K562 (cell line): ENCODE measurements around the gene FAF2. TPM values are rescaled to one million over a fixed set of nuclear protein-coding genes. Genes with fewer than 3 reads are reported as not detected.
A peak's percentile ranks its signal among the peaks of the same experiment; 100 is the strongest.

Experiments
- BACH1 ChIP-seq: fragments of 200-800 bp; sonication (Bioruptor generic); IDR thresholded peaks from 2 replicates; pipeline ENCODE4 v1.6.1; 2016; ENCODE audit warnings: missing genetic modification characterization, missing compliant biosample characterization
- CBFA2T3 ChIP-seq: fragments of 450-650 bp; IDR thresholded peaks from 2 replicates; pipeline ENCODE4 v1.6.1; 2017
- CHD2 ChIP-seq: IDR thresholded peaks from 2 replicates; pipeline ENCODE4 v1.6.1; 2011; ENCODE audit warnings: low read depth, low read length
- CREB5 ChIP-seq: fragments of 250-450 bp; sonication (Bioruptor Pico); IDR thresholded peaks from 2 replicates; pipeline ENCODE4 v1.5.0; 2020; ENCODE audit warnings: mild to moderate bottlenecking
- EGR1 ChIP-seq: fragments of 450-650 bp; conservative IDR thresholded peaks from 2 replicates; pipeline ENCODE4 v1.6.1; 2017; ENCODE audit warnings: mild to moderate bottlenecking
- GATAD2A ChIP-seq: fragments of 450-650 bp; IDR thresholded peaks from 2 replicates; pipeline ENCODE4 v1.6.1; 2017
- HEY1 ChIP-seq: fragments of 250-450 bp; sonication (Bioruptor Pico); IDR thresholded peaks from 2 replicates; pipeline ENCODE4 v1.5.0; 2020; ENCODE audit warnings: mild to moderate bottlenecking, moderate library complexity, borderline replicate concordance
- HLTF ChIP-seq: fragments of 450-650 bp; IDR thresholded peaks from 2 replicates; pipeline ENCODE4 v1.6.1; 2016
- MBD2 ChIP-seq: sonication (generic); IDR thresholded peaks from 2 replicates; pipeline ENCODE4 v1.6.1; 2016; ENCODE audit warnings: low read depth, borderline replicate concordance
- MTF1 ChIP-seq: fragments of 250-450 bp; sonication (Bioruptor Pico); IDR thresholded peaks from 2 replicates; pipeline ENCODE4 v1.9.0; 2021; ENCODE audit warnings: moderate library complexity, mild to moderate bottlenecking, inconsistent platforms, borderline replicate concordance
- NCOR1 ChIP-seq: fragments of 450-650 bp; IDR thresholded peaks from 2 replicates; pipeline ENCODE4 v1.6.1; 2016; ENCODE audit warnings: mild to moderate bottlenecking, moderate library complexity
- NFRKB ChIP-seq: fragments of 450-650 bp; IDR thresholded peaks from 2 replicates; pipeline ENCODE4 v1.6.1; 2016; ENCODE audit warnings: low read depth
- PCBP1 ChIP-seq: fragments of 200-400 bp; formaldehyde crosslinking; IDR thresholded peaks from 2 replicates; pipeline ENCODE4 v1.6.1; 2018; ENCODE audit warnings: mild to moderate bottlenecking, low read depth, low read length; ENCODE audit not compliant: poor library complexity, severe bottlenecking
- PHF20 ChIP-seq: fragments of 450-650 bp; IDR thresholded peaks from 2 replicates; pipeline ENCODE4 v1.6.1; 2018; ENCODE audit not compliant: partially characterized antibody
- POLR2B ChIP-seq: fragments of 450-650 bp; IDR thresholded peaks from 2 replicates; pipeline ENCODE4 v1.6.1; 2018; ENCODE audit warnings: low read depth; ENCODE audit not compliant: partially characterized antibody
- RHOXF2B ChIP-seq: fragments of 250-450 bp; sonication (Bioruptor Pico); conservative IDR thresholded peaks from 2 replicates; pipeline ENCODE4 v1.5.1; 2021
- SETDB1 ChIP-seq: IDR thresholded peaks from one replicate; pipeline ENCODE4 v1.6.1; 2012; ENCODE audit warnings: low read length, control low read depth, inconsistent platforms
- SIN3A ChIP-seq, 2 experiments: fragments of 150-350 bp in 1 of 2; IDR thresholded peaks; 2 replicates each; pipeline ENCODE4 v1.6.1; 2011 to 2016; ENCODE audit warnings: borderline replicate concordance in 2 of 2, low read depth in 2 of 2, low read length in 2 of 2, mild to moderate bottlenecking in 2 of 2, moderate library complexity in 2 of 2; ENCODE audit not compliant: control insufficient read depth in 1 of 2
- SIN3B ChIP-seq: fragments of 450-650 bp; IDR thresholded peaks from 2 replicates; pipeline ENCODE4 v1.6.1; 2017; ENCODE audit warnings: low read depth, mild to moderate bottlenecking, moderate library complexity
- SIRT6 ChIP-seq: IDR thresholded peaks from one replicate; pipeline ENCODE4 v1.6.1; 2012; ENCODE audit warnings: low read depth, mild to moderate bottlenecking, control low read depth, inconsistent platforms, low read length, moderate library complexity
- SMARCA4 ChIP-seq: fragments of 450-650 bp; IDR thresholded peaks from 2 replicates; pipeline ENCODE4 v1.6.1; 2016
- SREBF1 ChIP-seq: fragments of 150-350 bp; IDR thresholded peaks from 2 replicates; pipeline ENCODE4 v1.6.1; 2014; ENCODE audit warnings: antibody characterized with exemption, low read depth, low read length, borderline replicate concordance
- TCF15 ChIP-seq: fragments of 250-450 bp; sonication (Bioruptor Pico); IDR thresholded peaks from 2 replicates; pipeline ENCODE4 v1.8.0; 2022; ENCODE audit warnings: moderate library complexity, mild to moderate bottlenecking, inconsistent platforms
- TCF3 ChIP-seq: sonication (generic); formaldehyde crosslinking; IDR thresholded peaks from 2 replicates; pipeline ENCODE4 v1.4.0; 2020; ENCODE audit warnings: mild to moderate bottlenecking, missing genetic modification reagents
- ZFPM2 ChIP-seq: fragments of 250-450 bp; sonication (Bioruptor Pico); IDR thresholded peaks from 2 replicates; pipeline ENCODE4 v1.5.1; 2022; ENCODE audit warnings: mild to moderate bottlenecking
- ZNF124 ChIP-seq: sonication (generic); formaldehyde crosslinking; IDR thresholded peaks from 2 replicates; pipeline ENCODE4 v1.8.1; 2022; ENCODE audit warnings: missing genetic modification reagents
- ZNF384 ChIP-seq: IDR thresholded peaks from 2 replicates; pipeline ENCODE4 v1.6.1; 2012; ENCODE audit warnings: low read depth, low read length, improper control_type of control experiment
- ZNF512 ChIP-seq: IDR thresholded peaks from 2 replicates; pipeline ENCODE4 v1.6.1; 2016; ENCODE audit warnings: missing genetic modification characterization, missing compliant biosample characterization
- ZNF778 ChIP-seq: fragments of 450-650 bp; formaldehyde crosslinking; IDR thresholded peaks from 2 replicates; pipeline ENCODE4 v1.4.0; 2020; ENCODE audit warnings: mild to moderate bottlenecking, moderate library complexity
- polyA plus RNA-seq, 8 experiments: library from polyadenylated mRNA; depleted of rRNA in 4 of 8; stranded (reverse) in 5 of 8; unstranded in 3 of 8; fragments of >200 nt; fragmentation: Nextera tagmentation in 2 of 8; fragmentation: Illumina TruSeq in 1 of 8; extraction: Ambion mirVana in 2 of 8; extraction: Trizol in 1 of 8; gene quantifications; 2 replicates each; pipeline versions ENCODE4 v1.2.1 to v1.2.3, GENCODE V29; 2011 to 2014; ENCODE audit warnings: inconsistent platforms in 1 of 8, missing spikeins in 1 of 8
- total RNA-seq, 7 experiments: library from RNA; depleted of rRNA in 6 of 7; stranded (reverse); fragments of >200 nt in 6 of 7; fragmentation: Illumina TruSeq in 2 of 7; extraction: Trizol in 2 of 7; gene quantifications; 2 replicates each; pipeline versions ENCODE4 v1.2.1 to v1.2.3, GENCODE V29; 2011 to 2021; ENCODE audit warnings: low replicate concordance in 1 of 7

The FAF2 gene
- total and polyA plus RNA-seq, 9 of the 15 experiments (the other 6 are each of a cell fraction or from before 2014, with no cell fraction given), result 25.0 to 44.6 (median 36.1) TPM

- TF ChIP-seq MTF1 (CRISPR knock-in tag) (no peak), ZNF384 (peak; percentile 98), HLTF (no peak), BACH1 (tag) (no peak), ZNF124 (CRISPR knock-in tag) (no peak), MBD2 (no peak), EGR1 (peak; percentile 66; the same call in 1 of the 2 replicates), POLR2B (peak; percentile 20), PCBP1 (peak; percentile 49), NFRKB (no peak), ZNF778 (CRISPR knock-in tag) (no peak), RHOXF2B (CRISPR knock-in tag) (no peak), NCOR1 (no peak), SETDB1 (no peak), SMARCA4 (no peak), GATAD2A (peak; percentile 45; the same call in 1 of the 2 replicates), TCF3 (CRISPR knock-in tag) (no peak), SREBF1 (no peak), CBFA2T3 (no peak), ZNF512 (tag) (no peak), SIRT6 (no peak), TCF15 (CRISPR knock-in tag) (no peak), PHF20 (no peak), SIN3A (IDR thresholded peaks at IDR 0.05; ENCODE audit: borderline replicate concordance in 2 of 2, control insufficient read depth in 1 of 2, low read depth in 2 of 2, low read length in 2 of 2) (no peak; a peak in 3 of 4 replicates), CREB5 (CRISPR knock-in tag) (no peak), SIN3B (no peak), ZFPM2 (CRISPR knock-in tag) (no peak), HEY1 (CRISPR knock-in tag) (no peak), CHD2 (peak; percentile 84)
Observed at GRCh38 chr5:176536902-176537553, 88.8 kb downstream of the FAF2 start, which contains the start of gene RNF44 (continued).
